NCI-H2196 (cell line): ENCODE data around the gene SLC12A9.
A peak's percentile ranks its signal among the peaks of the same experiment; 100 is the strongest.
"Not testable (repeated sequence)": the region's sequence is repeated elsewhere in the genome, so short reads cannot be mapped to it uniquely, and the experiment has no call there.

Experiments
- DNase-seq: peaks from one replicate; lab custom pipeline; 2025; ENCODE audit not compliant: unreplicated experiment; lab: John Stamatoyannopoulos, UW

The SLC12A9 gene

DNA sequence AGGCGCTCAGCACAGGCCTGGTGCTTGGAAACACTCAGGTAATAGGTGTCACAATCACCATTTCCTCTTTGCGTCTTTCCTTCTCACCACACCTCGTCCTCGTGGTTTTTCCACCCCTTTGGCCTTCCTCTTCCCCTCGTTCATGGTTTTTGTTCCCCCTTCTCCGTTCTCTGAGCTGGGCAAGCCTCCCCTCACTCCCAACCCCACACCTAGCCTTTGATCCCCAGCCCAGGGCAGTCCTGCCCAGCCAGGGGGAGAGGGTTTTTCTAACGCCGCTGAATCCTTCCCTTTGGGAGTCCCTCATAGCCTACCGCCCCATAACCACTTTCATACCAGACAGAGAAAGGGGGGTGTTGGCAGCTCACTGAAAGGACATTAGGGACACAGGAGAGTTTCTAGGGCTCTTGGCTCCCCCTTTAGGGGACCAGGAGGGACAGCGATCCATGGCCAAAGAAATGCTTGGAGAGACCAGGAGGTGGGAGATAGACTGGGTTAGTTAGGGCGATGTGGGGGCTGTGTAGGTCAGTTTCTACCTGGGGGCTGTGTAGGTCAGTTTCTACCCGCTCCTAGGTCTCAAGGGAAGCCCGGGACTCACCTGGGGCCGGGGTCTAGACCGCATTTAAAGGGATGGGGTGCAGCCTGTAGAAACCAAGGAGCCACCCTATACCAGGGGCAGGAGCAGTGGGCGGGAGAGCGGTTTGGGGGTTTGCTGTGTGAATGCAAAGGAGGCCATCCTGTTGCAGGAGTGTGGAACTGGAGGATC, 26.6 kb upstream of the SLC12A9 start:
- DNase-seq, result peak; percentile 20

DNA sequence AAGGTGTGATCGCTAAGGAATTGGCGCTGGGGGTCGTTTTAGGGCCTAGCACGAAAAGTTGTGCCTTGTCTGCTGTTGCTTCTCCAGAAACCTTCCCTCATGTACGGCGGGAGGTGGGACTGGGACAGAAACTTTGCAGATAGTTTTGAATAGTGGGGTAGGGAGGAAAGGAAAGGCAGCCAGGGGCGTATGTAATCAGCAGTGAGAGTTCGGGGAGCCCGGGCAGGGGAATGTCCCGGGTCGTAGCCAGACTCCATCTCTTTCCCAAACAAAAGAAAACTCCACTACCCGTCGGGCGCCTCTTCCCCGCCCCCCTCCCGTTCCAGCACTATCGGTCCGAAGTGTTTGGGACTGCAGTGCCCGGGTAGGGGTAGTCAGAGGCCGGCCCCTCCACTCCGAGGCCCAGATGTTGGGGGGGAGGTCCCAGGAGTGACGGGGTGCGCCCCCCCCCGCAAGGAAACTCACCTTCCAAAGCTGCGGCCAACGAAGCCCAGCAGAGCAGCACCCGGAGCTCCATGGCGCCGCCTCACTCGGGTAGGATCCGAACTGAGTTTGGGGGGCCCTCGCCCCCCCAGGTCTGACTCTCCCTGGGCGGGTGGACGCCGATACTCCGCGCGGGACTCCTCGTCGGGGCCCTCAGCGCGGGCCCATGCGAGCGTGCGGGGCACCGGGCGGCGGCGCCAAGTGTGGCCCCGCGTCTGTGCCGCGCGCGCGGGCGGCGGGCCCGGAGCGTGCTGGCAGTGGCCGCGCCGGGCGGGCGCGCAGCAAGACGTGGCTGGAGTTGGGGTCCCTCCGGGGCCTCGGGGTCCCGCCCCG, 25.8 kb upstream of the SLC12A9 start:
- no peak for DNase-seq

DNA sequence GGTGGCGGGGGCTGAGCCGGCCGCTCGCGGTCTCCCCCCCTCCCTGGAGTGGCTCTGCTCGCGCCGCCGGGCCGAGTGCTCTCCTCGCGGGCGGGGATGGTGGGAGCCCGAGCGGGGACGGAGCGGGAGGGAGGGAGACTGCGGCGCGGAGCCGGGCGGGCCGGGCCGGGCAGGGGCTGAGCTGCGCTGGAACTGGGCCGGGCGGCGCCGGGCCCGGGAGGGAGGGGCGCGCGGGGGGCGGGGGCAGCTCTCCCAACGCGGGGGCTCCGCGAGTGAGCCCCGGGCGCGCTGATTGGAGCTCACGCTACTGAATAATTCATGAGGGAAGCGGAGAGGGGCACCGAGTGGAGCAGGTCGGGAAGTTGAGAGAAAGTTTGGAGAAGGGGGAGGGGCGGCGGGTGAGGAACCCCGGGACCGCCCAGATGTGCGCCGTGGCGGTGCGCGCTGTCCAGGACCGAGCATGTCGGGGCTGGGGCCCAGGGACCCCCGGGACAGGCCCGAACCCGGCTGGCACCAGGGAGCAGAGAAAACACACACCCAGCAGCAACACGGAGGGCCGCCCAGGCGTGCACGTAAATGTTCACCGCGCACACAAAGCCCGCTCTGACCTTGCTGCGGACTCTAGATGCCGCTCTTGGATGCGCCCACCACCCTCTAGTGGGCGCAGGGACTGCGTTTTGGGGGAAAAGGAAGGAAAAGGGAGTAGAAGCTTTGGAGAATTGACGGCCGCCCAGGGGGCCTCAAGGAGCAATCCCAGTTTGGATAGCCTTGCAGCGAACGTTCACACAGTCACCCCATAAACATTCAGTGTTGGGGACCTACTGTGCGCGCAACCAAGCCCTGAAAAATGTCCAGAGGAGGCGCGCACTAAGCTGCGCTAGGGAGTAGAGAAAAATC, 24.9 kb upstream of the SLC12A9 start, which contains the start of gene EPHB4:
Gene EPHB4 (minus strand): TSS at position 194 of the 897 bp plus-strand sequence. CDS start 493 bp downstream, outside the sequence.
- peak; percentile 60 for DNase-seq

DNA sequence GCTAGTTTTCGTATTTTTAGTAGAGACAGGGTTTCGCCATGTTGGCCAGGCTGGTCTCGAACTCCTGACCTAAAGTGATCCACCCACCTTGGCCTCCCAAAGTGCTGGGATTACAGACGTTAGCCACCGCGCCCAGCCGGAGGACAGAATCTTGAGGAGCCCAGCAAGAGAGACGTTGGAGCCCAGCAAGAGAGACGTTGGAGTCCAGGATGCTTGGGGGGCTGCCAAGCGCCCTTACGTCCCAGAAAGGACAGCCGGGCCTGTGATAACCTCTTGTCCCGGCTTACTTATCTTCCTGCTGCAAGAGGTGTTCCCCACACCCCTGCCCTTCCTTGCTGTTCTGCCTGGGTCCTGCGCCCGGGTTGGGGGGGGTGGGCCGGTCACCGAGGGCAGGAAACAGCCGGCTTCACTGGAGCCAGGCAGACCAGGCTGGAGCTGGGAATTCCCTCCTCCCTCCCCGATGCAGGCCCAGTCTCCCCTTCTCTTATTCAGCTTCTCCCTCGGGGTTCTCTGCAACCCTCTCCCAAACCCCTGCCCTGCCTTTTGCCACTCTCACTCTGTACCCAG, 23.3 kb upstream of the SLC12A9 start:
- no peak for DNase-seq

DNA sequence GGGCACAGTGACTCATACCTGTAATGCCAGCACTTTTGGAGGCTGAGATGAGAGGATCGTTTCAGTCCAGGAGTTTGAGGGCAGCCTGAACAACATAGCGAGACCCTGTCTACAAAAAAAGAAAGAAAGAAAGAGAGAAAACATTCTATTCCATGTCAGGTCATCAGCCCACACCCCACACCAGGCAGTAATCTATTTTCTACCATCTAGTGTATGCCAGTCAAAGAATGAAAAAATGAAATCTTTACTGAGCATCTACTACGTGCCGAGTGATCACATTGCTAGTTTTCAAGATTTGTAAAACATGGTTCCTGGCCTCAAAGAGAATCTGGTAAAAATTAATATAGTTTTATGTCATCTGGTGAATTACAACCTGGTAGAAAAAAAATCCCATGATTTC, 22.1 kb upstream of the SLC12A9 start:
- DNase-seq, result no peak

DNA sequence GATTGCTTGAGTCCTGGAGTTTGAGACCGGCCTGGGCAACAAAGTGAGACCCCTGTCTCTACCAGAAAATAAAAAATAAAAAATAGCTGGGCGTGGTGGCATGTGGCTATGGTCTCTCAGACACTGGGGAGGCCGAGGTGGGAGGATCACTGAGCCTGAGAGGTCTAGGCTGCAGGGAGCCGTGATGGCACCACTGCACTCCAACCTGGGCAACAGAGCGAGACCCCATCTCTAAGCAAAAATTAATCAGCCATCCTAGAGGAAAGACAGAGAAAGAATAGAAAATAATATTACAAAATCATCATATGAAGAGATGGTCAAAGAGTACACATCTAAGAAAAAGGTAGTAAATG, 20.3 kb upstream of the SLC12A9 start:
- DNase-seq, result no peak

DNA sequence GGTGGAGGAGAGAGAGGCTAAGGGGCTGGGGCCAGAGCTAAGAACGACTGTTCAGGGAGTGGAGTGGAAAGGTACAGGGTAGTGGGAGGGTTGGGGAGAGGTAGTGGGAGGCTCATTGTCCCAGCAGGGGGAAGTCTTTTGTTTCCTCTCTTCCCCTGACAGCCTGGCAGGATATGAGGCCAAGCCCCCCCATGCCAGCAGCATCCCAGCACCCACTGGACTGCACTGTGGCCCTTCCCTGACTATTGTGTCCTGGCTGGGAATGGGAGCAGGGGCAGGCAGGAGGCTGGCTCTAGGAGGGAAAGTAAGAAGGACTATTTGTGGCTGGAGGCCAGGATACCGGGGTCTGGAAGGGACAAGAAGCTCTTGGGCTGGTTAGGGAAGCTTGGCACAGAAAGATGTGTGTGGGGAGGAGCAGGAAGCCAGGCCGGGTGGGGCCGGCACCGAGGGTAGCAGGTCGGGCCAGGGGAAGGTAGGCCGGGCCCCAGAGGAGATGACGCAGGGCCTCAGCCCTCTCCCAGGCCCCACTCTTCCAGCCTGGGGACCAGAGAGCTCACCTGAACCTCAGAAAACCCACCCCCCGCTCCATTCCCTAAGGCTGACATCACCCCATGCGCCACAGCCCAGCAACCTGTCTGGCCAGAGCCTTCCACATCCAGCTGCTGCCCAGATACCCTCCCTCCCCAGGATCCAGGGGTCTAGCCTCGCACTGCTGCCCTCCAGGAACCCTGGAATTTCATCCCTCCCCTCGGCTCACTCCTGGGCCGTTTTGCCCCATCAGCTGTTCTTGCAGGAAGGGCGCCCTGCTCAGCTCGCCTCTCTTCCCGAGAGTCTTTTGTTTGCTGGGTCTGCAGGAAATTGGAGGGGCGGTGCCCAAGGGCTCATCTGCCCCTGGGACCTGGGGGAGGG, 16.4 kb upstream of the SLC12A9 start:
- peak; percentile 36 for DNase-seq

DNA sequence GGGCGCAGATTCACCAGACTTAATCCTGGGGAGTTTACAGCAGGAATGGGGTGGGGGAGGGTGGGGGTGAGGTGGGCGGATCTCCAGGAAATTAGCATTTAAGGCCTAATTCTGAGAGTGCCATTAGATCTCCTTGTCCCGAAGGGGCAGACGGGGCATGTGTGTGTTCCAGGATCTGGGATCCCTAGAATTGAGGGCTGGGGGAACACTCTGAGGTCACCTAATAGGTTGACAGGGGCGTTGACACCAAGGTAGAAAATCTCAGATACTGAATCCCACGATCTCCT, 15.8 kb upstream of the SLC12A9 start:
- DNase-seq, result no peak

DNA sequence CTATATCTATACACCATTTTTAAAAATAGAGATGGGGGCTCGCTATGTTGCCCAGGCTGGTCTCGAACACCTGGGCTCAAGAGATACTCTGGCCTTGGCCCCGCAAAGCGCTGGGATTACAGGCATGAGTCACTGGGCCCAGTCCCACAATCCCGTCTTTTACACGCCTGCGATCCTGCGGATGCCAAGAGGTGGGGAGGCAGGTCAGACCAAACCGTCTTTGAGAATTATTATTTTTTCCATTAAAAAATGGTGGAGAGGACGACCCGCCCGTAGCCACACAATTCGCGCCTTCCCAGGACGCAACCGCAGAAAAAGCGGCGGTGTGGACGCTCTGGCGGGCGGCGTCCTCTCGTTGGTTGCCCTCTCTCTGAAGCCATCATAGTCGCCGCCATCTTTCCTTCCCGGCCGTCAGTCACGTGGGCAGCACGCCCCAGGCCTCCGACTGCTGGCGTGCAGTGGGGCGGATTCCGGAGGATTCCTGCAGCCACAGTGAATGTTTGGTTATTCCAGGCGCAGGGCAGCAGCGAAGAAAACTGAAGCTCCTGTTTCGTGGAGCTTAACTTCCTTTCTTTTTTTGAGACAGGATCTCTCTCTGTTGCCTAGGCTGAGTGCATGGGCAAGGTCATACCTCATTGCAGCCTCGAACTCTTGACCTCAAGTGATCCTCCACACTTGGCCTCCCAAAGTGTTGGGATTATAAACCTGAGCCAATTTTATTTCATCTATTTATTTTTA, 15.2 kb upstream of the SLC12A9 start:
- DNase-seq, result peak; percentile 89

DNA sequence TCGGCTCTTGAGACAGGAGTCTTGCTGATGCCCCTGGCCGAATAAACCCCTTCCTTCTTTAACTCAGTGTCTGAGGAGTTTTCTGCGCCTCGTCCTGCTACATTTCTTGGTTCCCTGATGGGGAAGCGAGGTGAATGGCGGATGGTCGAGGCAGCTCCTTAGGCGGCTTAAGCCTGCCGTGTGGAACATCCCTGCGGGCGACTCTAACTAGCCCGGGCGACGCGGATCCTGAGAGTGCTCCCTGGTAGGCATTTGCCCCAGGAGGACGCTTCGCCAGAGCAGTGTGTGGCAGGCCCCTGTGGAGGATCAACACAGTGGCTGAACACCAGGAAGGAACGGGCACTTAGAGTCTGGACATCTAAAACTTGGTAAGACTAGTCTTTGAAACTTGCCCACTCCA, 13.2 kb upstream of the SLC12A9 start:
- DNase-seq, result no peak

DNA sequence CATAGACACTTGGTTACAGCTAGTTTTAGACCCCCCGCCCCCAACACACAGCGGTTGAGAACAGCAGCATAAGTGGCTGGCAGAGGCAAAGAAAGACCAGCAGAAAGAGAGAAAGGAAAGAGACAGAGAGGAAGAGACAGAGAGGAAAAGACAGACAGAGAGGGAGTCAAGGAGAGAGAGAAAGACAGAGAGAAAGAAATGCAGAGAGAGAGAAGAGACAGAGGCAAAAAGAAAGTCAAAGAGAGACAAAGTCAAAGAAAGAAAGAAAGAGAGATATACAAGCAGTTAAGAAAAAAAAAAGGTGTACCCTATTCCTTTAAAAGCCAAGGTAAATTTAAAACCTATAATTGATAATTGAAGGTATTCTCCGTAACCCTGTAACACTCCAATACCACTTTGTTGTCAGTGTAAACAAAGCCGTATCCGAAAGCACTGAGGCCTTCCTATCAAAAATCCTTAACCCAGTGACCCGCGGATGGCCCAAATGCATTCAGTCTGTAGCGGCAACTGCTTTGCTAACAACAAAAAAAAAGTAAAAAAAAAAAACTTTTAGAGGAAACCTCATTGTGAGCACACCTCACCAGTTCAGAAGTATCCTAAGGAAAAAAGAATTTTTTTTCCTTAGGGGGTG, 11.9 kb upstream of the SLC12A9 start:
- no peak for DNase-seq

DNA sequence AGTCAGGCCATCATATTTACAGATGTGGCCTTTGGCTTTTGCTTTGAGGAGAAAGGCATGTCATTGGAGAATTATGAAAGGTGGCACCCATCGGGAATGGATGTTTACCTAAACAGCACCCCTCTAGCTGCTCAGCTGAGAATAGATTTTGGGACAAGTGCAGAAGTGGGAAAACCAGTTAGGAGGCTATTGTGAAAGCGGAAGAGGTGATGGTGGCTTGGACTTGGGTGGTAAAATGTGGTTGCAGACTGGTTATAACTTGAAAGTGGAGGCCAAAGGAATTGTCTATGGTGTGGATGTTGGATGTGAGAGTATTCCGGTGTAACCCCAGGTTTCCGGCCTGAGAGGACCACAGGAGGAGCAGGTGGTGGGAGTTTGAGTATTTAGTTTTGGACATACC, 5.2 kb upstream of the SLC12A9 start:
- no peak for DNase-seq

DNA sequence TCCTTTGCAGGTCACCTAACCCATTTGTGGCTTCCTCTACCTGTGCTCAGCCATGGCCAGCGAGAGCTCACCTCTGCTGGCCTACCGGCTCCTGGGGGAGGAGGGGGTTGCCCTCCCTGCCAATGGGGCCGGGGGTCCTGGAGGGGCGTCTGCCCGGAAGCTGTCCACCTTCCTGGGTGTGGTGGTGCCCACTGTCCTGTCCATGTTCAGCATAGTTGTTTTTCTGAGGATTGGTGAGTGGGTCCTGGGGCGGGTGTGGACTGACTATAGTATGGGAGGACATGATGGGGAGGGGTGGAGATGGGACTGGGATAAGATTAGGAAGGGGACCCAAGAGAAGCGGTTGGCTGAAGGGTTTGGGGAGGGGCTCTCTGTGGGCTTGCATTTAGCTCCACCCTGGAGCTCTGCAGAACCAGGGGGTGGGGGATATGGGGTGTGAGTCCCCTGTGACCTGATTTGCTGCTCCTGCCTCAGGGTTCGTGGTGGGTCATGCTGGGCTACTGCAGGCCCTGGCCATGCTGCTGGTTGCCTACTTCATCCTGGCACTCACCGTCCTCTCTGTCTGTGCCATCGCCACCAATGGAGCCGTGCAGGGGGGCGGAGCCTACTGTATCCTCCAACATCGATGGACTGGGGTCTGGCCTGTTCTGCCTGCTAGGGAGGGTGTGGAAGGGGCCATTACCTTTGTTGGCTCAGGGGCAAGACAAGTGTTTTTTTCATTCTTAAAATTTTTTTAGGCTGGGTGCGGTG, 1.8 kb downstream of the SLC12A9 start:
- no peak for DNase-seq

DNA sequence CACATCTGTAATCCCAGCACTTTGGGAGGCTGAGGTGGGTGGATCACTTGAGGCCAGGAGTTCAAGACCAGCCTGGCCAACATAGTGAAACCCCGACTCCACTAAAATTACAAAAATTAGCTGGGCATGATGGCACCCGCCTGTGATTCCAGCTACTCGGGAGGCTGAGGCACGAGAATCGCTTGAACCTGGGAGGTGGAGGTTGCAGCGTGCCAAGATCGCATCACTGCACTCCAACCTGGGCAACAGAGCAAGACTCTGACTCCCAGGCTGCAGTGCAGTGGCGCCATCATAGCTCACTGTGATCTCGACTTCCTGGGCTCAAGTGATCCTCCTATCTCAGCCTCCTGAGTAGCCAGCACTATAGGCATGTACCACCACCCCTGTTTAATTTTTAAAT, 2.4 kb downstream of the SLC12A9 start:
- not testable (repeated sequence) for DNase-seq

DNA sequence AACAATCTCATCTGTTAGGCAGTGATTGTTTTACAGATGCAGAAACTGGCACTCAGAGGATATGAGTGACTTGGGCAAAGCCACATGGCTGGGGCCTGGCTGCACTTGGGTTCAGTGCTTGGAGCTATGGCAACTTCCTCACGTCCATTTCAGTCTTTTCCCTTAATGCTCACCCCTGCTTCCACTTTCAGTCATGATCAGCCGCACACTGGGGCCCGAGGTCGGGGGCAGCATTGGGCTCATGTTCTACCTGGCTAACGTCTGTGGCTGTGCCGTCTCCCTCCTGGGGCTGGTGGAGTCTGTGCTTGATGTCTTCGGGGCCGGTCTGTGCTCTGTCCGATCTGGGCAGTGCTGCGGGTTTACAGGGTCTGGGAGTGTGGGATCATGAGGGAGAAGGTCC, 3.0 kb downstream of the SLC12A9 start:
- DNase-seq, result no peak

DNA sequence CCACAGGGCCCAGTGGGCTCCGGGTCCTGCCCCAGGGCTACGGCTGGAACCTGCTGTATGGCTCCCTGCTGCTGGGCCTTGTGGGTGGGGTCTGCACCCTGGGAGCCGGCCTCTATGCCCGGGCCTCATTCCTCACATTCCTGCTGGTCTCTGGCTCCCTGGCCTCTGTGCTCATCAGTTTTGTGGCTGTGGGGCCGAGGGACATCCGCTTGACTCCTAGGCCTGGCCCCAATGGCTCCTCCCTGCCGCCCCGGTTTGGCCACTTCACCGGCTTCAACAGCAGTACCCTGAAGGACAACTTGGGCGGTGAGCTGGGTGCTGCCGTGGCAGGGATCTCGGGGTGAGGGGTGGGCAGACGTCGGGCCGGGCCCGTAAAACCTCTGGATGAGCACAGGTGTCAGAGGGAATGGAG, 4.4 kb downstream of the SLC12A9 start:
- no peak for DNase-seq

DNA sequence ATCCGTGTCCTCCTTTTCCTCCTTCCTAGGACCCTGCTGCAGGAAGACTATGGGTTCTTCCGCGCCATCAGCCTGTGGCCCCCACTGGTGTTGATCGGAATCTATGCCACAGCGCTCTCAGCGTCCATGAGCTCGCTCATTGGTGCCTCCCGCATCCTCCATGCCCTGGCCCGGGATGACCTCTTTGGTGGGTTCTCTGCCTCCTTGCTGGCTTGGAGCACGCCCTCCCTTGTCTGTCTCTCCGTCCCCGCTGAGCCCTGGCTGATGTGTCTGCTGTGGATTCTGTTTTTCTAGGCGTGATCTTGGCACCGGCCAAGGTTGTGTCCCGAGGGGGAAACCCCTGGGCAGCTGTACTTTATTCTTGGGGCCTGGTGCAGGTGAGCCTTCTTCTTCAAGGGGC, 7.3 kb downstream of the SLC12A9 start:
- DNase-seq, result no peak
